ENCODE measurements around the gene FAM120B.
"Not testable (repeated sequence)": the region's sequence is repeated elsewhere in the genome, so short reads cannot be mapped to it uniquely, and the experiment has no call there.

FAM120B gene

DNA sequence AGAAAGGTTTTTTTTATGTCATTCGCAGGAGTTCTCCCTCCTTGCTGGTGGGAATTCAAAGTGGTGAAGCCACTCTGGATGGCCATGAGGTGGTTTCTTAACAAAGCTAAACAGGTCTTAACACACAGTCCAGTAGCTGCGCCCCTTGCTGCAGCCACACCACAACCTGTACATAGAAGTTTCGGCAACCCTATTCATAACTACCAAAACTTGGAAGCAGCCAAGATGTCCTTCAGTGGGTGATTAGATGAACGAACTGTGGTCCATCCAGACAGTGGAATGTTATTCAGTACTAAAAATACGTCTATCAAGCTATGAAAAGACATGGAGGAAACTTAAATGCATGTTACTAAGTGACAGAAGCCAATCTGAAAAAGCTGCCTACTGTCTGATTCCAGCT is 78.9 kb downstream of the FAM120B start:
- DNase-seq (ENCODE audit: low read depth in 2 of 2) = no peak

DNA sequence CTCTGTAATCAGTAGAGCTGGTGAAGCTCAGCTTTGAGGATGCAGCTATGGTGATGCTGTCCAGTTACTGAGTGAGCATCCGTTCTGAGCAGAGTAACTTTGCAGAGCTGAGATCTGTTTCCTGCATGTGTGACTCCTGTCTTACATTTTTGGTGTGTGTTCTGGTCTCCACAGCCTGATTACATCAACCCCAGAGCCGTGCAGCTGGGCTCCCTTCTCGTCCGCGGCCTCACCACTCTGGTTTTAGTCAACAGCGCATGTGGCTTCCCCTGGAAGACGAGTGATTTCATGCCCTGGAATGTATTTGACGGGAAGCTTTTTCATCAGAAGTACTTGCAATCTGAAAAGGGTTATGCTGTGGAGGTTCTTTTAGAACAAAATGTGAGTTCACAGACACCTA is 81.6 kb downstream of the FAM120B start:
- DNase-seq (ENCODE audit: low read depth in 2 of 2) = no peak

DNA sequence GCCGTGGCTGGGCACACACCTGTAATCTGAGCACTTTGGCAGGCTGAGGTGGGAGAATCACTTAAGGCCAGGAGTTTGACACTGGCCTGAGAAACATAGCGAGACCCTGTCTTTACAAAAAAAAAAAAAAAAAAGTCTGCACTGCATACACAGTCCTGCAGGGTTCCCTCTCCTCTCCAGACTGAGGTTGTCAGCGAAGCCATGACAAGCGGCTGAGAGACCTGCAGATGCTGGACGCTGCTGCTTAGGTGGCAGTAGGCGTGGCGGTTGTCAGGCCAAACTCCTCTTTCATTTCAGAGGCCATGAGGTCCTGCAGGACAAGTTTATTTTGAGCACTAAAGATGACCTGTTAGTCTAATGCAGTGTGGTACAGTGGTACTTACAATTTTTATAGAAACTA is 86.5 kb downstream of the FAM120B start:
- DNase-seq (ENCODE audit: low read depth in 2 of 2) = no peak

DNA sequence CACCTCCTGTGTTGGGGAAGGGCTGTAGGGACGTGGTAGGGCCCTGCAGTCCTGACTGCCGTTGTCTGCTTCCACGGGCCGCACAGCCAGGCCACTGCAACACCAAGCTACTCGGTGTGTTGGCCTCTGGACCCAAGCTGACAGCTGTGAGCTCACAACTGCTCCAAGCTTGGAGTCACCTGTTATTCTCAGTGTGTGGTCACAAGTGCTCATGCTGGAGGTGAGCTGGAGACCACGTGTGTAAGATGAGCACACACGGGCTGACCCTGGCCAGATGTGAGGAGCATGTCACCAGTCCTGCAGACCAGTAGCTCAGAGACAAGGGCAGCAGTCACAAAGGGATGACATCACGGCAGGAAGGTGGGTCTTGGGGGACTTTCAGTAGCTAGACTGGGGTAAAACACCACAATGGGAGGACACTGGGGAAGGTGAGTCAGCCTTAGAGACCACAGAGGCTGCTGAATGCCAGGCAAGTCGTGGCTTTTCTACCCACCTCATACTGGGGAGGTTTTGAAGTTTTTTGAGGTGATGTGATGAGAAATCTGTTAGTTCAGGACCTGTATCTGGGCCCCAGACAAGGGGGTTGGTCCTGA is 87.3 kb downstream of the FAM120B start:
- no peak for DNase-seq (ENCODE audit: low read depth in 2 of 2)

DNA sequence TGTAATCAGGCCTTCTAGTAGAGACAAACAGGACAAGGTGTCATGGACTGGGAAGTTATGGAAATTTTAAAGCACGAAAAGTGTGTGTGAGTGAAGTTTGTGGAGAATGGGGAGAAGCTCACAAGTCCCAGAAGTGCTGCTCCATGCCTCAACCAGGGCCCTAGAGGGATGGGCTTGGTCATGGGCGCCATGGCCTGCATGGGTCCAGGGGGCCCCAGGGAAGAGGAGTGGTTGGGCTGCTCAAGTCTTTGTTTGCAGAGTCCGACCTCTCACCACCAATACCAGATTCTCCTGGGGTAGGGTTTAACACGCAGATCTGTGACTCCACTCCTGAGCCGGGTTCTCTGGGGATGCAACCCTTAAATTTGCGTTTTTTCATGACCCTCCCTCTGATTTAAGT is 88.4 kb downstream of the FAM120B start:
- no peak for DNase-seq (ENCODE audit: low read depth in 2 of 2)

DNA sequence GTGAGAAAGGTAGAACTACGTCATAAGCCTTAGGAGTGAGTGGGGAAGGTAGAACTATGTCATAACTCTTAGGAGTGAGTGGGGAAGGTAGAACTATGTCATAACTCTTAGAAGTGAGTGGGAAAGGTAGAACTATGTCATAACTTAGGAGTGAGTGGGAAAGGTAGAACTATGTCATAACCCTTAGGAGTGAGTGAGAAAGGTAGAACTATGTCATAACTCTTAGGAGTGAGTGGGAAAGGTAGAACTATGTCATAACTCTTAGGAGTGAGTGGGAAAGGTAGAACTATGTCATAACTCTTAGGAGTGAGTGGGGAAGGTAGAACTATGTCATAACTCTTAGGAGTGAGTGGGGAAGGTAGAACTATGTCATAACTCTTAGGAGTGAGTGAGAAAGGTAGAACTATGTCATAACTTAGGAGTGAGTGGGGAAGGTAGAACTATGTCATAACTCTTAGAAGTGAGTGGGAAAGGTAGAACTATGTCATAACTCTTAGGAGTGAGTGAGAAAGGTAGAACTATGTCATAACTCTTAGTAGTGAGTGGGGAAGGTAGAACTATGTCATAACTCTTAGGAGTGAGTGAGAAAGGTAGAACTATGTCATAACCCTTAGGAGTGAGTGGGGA is 92.3 kb downstream of the FAM120B start:
- DNase-seq (ENCODE audit: low read depth in 2 of 2) = not testable (repeated sequence)

DNA sequence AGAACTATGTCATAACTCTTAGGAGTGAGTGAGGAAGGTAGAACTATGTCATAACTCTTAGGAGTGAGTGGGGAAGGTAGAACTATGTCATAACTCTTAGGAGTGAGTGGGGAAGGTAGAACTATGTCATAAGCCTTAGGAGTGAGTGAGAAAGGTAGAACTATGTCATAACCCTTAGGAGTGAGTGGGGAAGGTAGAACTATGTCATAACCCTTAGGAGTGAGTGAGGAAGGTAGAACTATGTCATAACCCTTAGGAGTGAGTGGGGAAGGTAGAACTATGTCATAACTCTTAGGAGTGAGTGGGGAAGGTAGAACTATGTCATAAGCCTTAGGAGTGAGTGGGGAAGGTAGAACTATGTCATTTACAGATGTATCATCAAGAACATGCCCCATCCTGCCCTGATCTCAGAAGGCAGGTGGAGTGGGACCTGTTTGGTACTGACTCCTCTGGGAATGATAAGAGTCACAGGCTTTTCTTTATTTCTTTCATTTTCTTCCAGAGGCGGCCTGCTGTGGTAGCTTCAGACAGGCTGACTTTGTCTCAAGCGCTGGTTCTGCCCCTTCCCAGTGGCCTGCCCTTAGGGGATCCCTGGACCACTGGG is 93.5 kb downstream of the FAM120B start:
- DNase-seq (ENCODE audit: low read depth in 2 of 2) = not testable (repeated sequence)

DNA sequence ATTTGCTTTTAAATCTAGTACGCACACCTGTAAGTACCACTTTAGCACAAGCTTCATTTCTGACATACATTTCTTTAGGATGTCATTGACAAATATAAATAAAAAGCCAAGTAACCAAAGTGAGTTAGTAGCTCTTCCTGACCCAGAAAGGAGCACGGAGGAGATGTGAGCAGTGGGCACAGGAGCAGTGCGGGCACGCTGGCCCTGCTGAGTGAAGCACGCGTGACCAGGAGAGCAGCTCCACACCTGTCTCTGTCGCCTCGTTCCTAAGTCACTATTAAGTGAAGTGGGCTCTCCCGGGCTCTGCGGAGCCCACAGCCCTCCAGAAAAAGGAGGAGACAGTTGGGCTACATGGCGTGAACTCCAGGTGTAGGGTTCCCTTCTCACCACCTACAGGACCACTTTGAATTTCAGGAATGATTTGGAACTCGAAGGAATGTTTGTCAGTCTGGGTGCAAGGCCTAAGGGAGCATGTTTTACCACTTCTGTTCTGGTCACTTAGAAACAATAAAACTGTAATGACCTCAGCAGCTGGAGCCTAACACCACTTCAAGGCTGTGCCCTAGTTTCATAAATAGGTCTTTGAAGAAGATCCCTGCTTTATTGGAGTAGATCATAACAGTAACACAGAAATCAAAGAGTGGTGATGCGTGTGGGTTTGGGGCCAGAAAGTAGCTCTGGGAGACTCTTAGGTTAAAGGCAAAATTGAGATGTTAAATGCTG is 95.9 kb downstream of the FAM120B start:
- no peak for DNase-seq (ENCODE audit: low read depth in 2 of 2)

DNA sequence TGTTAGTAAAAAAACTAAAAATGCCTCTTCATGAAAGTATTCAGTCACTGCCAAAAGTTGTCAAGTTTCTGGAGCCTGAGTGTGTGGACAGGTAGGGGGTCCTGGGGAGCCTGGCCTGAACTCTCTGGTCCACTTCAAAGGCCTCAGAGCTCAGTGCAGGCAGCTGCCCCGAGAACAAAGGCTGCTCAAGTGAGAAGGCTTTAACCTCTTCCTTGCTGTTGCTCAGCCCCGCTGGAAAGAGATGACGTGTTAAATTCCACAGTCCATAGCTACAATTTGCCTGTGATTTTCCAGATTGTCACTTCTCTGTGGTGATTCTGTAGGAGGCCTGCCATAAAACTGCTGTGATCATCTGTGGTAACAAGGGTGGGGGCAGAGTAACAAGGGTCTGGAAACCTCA is 96.9 kb downstream of the FAM120B start:
- no peak for DNase-seq (ENCODE audit: low read depth in 2 of 2)

DNA sequence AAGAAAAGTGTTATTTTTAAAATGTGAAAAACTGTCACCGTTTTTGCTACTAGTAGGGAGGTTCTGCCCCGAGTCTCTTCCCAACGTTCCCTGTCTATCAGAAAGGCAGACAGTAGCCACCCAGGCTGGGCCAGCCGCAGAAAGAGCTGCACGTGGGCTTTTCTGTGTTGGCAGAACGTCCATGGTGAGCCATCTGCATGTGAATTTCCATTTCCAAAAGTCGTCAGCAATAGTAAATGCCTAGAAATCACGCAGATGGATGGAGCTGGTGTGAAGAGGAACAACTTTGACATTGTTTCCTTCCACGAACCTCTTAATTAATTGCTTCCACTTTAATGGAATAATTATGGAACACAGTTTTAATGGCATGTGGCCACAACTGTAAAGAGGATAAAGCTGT is 97.5 kb downstream of the FAM120B start:
- no peak for DNase-seq (ENCODE audit: low read depth in 2 of 2)

DNA sequence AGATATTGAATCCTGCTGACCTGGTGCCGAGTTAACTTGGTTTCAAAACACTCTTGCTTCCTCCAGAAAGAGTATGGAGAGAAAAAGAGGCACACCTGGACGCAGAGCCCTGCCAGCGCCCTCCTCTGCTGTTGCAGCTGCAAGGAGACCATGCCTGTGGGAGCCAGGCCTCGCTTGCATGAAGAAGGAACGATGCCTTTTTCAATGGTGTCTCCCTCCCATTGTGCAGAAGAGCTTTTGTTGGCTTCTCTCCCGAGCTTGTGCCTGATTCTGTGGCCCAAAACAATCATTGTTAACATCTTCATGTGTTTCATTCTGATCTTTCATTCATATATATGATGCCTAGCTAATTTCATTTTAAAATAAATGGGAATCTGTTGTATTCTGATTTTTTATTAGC is 98.1 kb downstream of the FAM120B start:
- no peak for DNase-seq (ENCODE audit: low read depth in 2 of 2)

DNA sequence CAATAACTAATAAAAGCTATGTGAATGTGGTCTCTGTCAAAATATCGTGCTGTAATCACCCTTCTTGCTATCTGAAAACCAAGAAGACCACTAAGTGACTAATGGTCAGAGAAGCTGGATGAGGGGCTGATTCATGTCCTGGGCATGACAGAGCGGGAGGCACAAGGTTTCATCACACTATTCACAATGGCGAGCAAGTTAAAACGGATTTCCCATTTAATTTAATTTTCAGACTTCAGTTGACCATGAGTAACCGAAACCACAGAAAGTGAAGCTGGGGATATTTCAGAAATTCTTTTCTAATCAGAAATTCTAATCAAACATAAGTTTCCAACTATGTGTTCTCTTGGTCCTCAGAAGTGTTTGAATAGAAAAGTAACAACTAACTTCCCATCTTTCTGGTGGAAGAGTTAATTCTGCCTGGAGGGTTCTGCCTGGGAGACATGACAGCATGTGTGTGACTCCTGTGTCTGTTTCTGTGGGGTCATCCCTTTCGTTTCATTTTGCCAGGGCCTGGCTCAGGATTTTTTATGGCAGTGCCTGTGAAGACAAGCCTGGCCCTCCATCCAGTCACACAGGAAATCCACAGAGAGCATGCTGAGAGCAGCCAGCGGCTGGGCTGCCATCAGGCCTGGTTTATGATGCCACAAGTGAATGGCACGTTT is 98.9 kb downstream of the FAM120B start:
- DNase-seq (ENCODE audit: low read depth in 2 of 2) = no peak

DNA sequence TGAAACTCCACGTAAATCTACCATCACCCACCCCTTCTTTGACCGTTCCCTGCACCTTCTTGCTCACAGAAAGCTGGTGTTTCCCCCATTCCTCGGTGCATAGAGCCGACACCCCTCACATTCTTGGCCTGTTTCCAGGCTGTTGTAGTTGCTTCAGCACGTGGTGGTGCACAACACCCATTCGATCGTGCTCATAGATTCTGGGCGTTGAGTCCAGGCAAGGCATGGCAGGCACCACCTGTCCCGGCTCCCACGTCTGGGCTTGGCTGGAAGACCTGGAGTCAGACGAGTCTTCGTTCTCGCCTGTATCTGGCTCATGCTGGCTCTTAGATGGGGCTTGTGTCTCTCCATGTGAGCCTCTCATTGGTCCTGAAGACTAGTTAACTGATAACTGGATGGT is 100.6 kb downstream of the FAM120B start:
- no peak for DNase-seq (ENCODE audit: low read depth in 2 of 2)

DNA sequence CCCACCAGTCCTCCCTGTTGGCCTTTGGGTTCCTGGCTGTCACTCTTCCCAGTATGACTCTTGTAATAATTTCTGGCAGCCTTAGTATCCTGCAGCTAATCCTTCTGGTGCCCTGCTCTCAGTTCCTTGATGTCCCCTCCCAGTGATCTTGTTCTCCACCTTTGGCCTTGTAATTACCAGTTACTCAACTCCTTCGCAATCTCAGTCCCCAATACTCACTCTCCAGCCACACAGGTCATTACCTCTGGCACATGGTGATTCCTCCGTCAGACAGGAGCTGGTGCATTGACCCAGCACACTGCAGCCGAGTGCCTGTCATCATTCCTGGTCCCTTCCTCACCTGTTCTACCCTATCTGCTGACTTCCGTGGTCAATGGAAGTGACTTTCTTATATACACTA is 101.4 kb downstream of the FAM120B start:
- DNase-seq (ENCODE audit: low read depth in 2 of 2) = no peak

DNA sequence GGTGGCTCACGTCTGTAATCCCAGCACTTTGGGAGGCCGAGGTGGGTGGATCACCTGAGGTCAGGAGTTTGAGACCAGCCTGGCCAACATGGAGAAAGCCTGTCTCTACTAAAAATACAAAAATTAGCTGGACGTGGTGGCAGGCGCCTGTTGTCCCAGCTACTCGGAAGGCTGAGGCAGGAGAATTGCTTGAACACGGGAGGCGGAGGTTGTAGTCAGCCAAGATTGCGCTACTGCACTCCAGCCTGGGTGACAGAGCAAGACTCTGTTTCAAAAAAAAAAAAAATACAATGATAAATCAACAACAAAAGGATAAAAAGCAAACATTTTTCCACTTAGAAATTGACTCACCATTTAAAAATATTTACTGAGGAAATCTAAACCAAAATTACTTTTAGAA is 103.2 kb downstream of the FAM120B start:
- DNase-seq (ENCODE audit: low read depth in 2 of 2) = not testable (repeated sequence)

DNA sequence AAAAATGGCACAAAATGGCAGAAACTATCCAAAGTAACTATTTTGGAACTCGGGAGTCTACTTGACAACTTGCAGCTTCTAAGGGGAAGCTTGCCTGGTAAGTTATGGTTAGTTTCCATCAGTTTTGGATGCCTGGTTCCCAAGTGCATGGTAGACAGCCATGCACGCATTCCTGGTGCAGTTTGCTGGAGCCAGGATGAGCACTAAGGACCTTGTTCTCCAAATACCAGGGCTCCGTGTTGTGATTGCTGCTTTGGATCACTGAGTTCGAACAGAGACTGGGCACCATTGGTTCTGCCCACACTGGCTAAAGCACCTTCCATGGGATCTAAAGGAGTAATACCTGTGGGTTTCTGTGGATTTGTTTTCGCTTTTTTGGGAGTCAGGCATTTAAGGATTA is 103.7 kb downstream of the FAM120B start:
- DNase-seq (ENCODE audit: low read depth in 2 of 2) = no peak

DNA sequence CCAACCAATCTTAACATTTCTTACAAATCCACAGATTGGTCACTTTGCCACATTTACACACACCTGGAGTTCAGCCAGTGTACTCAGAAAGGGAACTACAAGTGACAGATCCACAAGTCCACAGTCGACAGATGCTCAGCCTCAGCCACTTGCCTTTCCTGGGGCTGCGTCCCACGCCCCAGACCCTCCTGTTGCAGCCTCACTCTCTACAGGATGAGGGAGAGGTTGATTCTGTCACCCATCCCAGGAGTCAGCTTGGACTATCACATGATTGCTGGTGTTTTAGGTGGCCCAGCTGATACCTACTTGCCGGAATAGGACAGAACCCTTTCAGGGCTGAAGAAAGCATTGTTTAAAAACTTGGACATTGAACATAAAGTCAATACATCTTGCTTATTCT is 108.8 kb downstream of the FAM120B start:
- no peak for DNase-seq (ENCODE audit: low read depth in 2 of 2)

DNA sequence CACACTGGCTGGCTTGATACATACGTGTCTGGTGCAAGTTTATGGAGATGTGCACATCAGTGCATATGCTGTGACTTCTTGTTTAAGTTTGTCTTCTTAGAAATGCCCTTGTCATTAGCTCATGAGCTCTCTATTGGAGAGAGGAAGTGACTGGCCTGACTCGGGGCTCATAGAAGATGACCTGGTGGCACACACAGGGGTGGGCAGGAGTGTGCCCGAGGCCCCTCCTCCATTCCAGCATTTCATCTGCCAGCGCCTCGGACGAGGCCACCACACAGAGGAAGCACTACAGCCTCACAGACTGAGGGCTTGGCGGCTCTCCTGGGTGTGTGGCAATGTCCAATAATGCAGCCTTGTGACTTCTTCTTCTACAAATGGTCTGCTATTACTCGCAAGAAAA is 109.7 kb downstream of the FAM120B start:
- DNase-seq (ENCODE audit: low read depth in 2 of 2) = no peak

DNA sequence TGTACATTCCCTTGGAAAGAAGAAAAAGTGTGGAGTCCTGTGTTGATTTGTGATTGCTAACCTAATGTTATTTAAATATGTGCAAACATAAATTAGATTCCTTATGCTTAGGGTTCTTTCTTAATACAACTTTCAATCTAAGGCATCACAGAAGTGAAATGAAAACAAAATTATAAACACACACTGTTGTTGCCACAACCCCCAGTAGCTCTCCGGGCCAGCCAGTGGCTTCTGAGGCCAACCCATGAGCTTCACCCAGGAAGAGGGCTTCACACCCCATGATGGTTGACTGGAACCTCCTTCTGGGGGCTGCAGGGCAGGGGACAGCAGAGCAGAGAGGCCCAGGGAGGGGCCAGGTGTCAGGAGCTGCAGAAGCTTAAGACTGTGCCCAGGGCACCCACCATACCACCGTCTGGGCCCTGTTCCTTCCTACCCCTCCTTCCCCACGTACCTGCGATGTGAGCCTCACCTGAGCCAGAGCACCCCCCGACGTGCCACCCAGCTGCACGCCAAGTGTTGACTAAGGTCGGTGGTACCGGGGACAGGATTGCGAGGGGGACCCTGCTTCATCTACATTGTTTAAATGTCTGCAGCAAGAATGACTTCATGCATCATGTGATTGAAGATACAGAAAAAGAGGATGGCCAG is 110.5 kb downstream of the FAM120B start:
- DNase-seq (ENCODE audit: low read depth in 2 of 2) = no peak

DNA sequence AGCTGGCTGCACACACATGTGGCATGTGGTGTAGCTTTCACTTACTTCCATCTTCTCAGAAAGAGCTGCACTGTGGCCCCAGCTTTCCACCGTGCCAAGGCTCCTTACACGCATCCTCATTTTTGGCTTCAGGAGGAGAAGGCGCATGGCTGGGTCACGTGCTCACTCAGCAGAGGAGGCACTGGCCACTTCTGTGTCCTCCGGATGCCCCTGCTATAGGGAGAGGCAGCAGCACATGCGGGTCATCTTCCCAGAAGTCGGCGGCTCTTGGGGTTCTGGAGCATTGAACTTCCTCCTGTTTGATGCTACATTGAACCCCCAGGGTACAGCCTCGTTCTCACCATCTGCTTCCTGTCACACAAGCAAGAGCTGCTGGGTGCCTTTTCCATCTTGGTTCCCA is 111.3 kb downstream of the FAM120B start:
- DNase-seq (ENCODE audit: low read depth in 2 of 2) = no peak

DNA sequence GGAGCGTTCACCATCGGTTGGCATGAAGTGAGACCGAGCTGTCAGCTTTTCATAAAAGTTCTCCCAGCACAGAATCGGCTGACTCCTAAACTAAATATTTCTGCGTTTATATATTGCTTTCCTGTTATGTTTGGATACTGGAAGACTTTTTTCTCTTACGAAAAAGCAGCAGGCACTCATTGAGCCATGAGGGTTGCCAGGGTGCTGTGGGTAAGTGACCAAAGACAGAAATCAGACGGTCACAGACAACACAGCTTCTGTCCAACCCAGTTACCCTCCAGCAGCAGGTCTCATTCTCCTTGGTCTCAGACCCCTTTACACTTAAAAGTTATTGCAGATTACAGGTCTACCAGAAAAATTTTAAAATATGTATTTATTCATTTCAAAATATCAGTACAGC is 113.7 kb downstream of the FAM120B start:
- no peak for DNase-seq (ENCODE audit: low read depth in 2 of 2)
